Measurements from ENCODE around the gene FMNL2. TPM values are rescaled to one million over a fixed set of nuclear protein-coding genes. Genes with fewer than 3 reads are reported as not detected.

The FMNL2 gene
- total and polyA plus RNA-seq, 2 experiments from 2014 or later: 16.5 to 45.4 TPM

DNA sequence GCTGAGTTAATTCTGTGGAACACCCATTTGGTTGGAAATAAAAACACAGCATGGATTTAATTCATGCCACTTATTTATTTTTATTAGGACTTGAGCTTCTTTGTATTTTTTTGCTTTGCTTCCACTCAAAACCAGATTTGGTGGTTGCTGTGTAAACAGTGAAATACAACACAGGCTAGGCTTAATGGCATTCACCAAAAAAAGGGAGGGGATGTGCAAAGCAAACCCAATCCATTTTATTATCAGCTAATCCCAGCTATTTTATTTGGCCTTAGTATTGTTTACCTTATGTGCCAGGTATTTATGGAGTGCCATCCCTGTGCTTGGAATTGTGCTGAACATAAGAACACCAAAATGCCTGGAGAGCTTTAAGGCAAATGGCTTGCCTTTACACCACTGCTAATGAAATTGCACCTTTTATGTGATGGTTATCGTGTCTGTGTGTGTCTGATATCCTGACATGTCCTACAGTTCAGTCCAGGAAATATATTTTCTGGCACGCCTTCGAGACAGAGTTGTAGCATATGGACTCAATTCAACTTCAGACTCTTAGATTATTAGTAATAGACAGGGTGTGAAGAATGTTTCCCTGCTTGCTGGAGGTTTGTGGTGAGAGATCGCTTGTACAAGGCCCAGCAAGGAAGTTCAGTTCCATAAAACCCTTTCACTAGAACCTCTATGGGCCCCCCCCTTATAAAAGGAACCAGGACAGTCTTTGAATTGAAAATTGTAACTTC, 282.6 kb downstream of the FMNL2 start:
- ATAC-seq: no peak
- DNase-seq (ENCODE audit: low spot score): no peak
- H3K27ac ChIP-seq (ENCODE audit: low read depth): no peak overlapping the region
- H3K36me3 ChIP-seq (ENCODE audit: insufficient read depth): peaks cover 15% of the 10 kb centered on the region; the same call in 1 of the 2 replicates
- no peaks in the 10 kb centered on the region for H3K9me3 Mint-ChIP-seq
- no peaks in the 10 kb centered on the region for H3K79me2 ChIP-seq (replicated peaks; ENCODE audit: insufficient read depth)
- peaks cover 1% of the 10 kb centered on the region for H3K27me3 Mint-ChIP-seq (ENCODE audit: insufficient read depth, low read depth, poor library complexity)
- peaks cover 41% of the 10 kb centered on the region for H3K36me3 Mint-ChIP-seq (ENCODE audit: low read depth)
- no peaks in the 10 kb centered on the region for H3K4me1 Mint-ChIP-seq
- H4K20me1 ChIP-seq (replicated peaks; ENCODE audit: insufficient read depth): peaks cover 2% of the 10 kb centered on the region; the same call in 1 of the 2 replicates
- H3K4me1 ChIP-seq (ENCODE audit: insufficient read depth): no peaks in the 10 kb centered on the region
- H3K9me2 ChIP-seq (ENCODE audit: insufficient read depth): no peaks in the 10 kb centered on the region
- no peaks in the 10 kb centered on the region for H3K27me3 ChIP-seq (ENCODE audit: insufficient read depth)
- no peak overlapping the region for H3K27ac Mint-ChIP-seq
- no peak overlapping the region for H3K4me3 ChIP-seq
- no peak overlapping the region for H3K4me2 ChIP-seq
- TF ChIP-seq ZNF114 (CRISPR knock-in tag; IDR thresholded peaks at IDR 0.05): no peak
- no peak for TF ChIP-seq CREB1 (CRISPR knock-in tag; IDR thresholded peaks at IDR 0.05; ENCODE audit: low read depth)
- no peak for TF ChIP-seq NANOG (IDR thresholded peaks at IDR 0.05; ENCODE audit: borderline replicate concordance)
- no peak for TF ChIP-seq EZH2 (IDR thresholded peaks at IDR 0.05; ENCODE audit: low read depth, unreplicated experiment)
- TF ChIP-seq, protein P1, sequence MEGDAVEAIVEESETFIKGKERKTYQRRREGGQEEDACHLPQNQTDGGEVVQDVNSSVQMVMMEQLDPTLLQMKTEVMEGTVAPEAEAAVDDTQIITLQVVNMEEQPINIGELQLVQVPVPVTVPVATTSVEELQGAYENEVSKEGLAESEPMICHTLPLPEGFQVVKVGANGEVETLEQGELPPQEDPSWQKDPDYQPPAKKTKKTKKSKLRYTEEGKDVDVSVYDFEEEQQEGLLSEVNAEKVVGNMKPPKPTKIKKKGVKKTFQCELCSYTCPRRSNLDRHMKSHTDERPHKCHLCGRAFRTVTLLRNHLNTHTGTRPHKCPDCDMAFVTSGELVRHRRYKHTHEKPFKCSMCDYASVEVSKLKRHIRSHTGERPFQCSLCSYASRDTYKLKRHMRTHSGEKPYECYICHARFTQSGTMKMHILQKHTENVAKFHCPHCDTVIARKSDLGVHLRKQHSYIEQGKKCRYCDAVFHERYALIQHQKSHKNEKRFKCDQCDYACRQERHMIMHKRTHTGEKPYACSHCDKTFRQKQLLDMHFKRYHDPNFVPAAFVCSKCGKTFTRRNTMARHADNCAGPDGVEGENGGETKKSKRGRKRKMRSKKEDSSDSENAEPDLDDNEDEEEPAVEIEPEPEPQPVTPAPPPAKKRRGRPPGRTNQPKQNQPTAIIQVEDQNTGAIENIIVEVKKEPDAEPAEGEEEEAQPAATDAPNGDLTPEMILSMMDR (conservative IDR thresholded peaks at IDR 0.05; ENCODE audit: low read depth in 2 of 2): no peak
- TF ChIP-seq ZNF331 (CRISPR knock-in tag; IDR thresholded peaks at IDR 0.05; ENCODE audit: low read depth): no peak
- TF ChIP-seq, protein P2, sequence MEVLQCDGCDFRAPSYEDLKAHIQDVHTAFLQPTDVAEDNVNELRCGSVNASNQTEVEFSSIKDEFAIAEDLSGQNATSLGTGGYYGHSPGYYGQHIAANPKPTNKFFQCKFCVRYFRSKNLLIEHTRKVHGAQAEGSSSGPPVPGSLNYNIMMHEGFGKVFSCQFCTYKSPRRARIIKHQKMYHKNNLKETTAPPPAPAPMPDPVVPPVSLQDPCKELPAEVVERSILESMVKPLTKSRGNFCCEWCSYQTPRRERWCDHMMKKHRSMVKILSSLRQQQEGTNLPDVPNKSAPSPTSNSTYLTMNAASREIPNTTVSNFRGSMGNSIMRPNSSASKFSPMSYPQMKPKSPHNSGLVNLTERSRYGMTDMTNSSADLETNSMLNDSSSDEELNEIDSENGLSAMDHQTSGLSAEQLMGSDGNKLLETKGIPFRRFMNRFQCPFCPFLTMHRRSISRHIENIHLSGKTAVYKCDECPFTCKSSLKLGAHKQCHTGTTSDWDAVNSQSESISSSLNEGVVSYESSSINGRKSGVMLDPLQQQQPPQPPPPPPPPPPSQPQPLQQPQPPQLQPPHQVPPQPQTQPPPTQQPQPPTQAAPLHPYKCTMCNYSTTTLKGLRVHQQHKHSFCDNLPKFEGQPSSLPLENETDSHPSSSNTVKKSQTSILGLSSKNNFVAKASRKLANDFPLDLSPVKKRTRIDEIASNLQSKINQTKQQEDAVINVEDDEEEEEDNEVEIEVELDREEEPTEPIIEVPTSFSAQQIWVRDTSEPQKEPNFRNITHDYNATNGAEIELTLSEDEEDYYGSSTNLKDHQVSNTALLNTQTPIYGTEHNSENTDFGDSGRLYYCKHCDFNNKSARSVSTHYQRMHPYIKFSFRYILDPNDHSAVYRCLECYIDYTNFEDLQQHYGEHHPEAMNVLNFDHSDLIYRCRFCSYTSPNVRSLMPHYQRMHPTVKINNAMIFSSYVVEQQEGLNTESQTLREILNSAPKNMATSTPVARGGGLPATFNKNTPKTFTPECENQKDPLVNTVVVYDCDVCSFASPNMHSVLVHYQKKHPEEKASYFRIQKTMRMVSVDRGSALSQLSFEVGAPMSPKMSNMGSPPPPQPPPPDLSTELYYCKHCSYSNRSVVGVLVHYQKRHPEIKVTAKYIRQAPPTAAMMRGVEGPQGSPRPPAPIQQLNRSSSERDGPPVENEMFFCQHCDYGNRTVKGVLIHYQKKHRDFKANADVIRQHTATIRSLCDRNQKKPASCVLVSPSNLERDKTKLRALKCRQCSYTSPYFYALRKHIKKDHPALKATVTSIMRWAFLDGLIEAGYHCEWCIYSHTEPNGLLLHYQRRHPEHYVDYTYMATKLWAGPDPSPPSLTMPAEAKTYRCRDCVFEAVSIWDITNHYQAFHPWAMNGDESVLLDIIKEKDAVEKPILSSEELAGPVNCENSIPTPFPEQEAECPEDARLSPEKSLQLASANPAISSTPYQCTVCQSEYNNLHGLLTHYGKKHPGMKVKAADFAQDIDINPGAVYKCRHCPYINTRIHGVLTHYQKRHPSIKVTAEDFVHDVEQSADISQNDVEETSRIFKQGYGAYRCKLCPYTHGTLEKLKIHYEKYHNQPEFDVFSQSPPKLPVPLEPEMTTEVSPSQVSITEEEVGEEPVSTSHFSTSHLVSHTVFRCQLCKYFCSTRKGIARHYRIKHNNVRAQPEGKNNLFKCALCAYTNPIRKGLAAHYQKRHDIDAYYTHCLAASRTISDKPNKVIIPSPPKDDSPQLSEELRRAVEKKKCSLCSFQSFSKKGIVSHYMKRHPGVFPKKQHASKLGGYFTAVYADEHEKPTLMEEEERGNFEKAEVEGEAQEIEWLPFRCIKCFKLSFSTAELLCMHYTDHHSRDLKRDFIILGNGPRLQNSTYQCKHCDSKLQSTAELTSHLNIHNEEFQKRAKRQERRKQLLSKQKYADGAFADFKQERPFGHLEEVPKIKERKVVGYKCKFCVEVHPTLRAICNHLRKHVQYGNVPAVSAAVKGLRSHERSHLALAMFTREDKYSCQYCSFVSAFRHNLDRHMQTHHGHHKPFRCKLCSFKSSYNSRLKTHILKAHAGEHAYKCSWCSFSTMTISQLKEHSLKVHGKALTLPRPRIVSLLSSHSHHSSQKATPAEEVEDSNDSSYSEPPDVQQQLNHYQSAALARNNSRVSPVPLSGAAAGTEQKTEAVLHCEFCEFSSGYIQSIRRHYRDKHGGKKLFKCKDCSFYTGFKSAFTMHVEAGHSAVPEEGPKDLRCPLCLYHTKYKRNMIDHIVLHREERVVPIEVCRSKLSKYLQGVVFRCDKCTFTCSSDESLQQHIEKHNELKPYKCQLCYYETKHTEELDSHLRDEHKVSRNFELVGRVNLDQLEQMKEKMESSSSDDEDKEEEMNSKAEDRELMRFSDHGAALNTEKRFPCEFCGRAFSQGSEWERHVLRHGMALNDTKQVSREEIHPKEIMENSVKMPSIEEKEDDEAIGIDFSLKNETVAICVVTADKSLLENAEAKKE (CRISPR knock-in tag; IDR thresholded peaks at IDR 0.05): no peak
- TF ChIP-seq, protein P3, sequence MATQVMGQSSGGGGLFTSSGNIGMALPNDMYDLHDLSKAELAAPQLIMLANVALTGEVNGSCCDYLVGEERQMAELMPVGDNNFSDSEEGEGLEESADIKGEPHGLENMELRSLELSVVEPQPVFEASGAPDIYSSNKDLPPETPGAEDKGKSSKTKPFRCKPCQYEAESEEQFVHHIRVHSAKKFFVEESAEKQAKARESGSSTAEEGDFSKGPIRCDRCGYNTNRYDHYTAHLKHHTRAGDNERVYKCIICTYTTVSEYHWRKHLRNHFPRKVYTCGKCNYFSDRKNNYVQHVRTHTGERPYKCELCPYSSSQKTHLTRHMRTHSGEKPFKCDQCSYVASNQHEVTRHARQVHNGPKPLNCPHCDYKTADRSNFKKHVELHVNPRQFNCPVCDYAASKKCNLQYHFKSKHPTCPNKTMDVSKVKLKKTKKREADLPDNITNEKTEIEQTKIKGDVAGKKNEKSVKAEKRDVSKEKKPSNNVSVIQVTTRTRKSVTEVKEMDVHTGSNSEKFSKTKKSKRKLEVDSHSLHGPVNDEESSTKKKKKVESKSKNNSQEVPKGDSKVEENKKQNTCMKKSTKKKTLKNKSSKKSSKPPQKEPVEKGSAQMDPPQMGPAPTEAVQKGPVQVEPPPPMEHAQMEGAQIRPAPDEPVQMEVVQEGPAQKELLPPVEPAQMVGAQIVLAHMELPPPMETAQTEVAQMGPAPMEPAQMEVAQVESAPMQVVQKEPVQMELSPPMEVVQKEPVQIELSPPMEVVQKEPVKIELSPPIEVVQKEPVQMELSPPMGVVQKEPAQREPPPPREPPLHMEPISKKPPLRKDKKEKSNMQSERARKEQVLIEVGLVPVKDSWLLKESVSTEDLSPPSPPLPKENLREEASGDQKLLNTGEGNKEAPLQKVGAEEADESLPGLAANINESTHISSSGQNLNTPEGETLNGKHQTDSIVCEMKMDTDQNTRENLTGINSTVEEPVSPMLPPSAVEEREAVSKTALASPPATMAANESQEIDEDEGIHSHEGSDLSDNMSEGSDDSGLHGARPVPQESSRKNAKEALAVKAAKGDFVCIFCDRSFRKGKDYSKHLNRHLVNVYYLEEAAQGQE (IDR thresholded peaks at IDR 0.05; ENCODE audit: unreplicated experiment): no peak
- TF ChIP-seq EZH2phosphoT487 (IDR thresholded peaks at IDR 0.05; ENCODE audit: unreplicated experiment): no peak
- no peak overlapping the region for H2AFZ ChIP-seq
- no peak overlapping the region for H3K4me3 Mint-ChIP-seq
- no peaks in the 10 kb centered on the region for H3F3A ChIP-seq (replicated peaks; ENCODE audit: low read depth)
